ENCODE data around the gene BCL2L12.
A peak's percentile ranks its signal among the peaks of the same experiment; 100 is the strongest.
"Not testable (repeated sequence)": the region's sequence is repeated elsewhere in the genome, so short reads cannot be mapped to it uniquely, and the experiment has no call there.

Gene BCL2L12

GRCh38 chr19:49665351-49666119 lies at the start of gene BCL2L12, which contains the start of gene IRF3:
Gene BCL2L12 (plus strand): TSS chr19:49665933. CDS start chr19:49666693, 760 bp downstream.
Gene IRF3 (minus strand): TSS chr19:49665857. CDS start chr19:49664838, 1,019 bp downstream.
- DNase-seq (ENCODE audit: low read depth): peak; percentile 98

- DNase-seq (ENCODE audit: low read depth): no peak
These were observed 49.2 kb upstream of the BCL2L12 start for GRCh38 chr19:49616532-49616931.

GRCh38 chr19:49616945-49617344 lies 48.8 kb upstream of the BCL2L12 start:
- DNase-seq (ENCODE audit: low read depth): no peak

- not testable (repeated sequence) for DNase-seq (ENCODE audit: low read depth)
These were observed 47.9 kb upstream of the BCL2L12 start for GRCh38 chr19:49617860-49618259.

- no peak for DNase-seq (ENCODE audit: low read depth)
These were observed 40.5 kb upstream of the BCL2L12 start for GRCh38 chr19:49624967-49625910.

GRCh38 chr19:49626226-49626625 lies 39.5 kb upstream of the BCL2L12 start:
- DNase-seq (ENCODE audit: low read depth): no peak

GRCh38 chr19:49629659-49630058 lies 36.1 kb upstream of the BCL2L12 start:
- no peak for DNase-seq (ENCODE audit: low read depth)

- no peak for DNase-seq (ENCODE audit: low read depth)
These were observed 34.6 kb upstream of the BCL2L12 start for GRCh38 chr19:49631014-49631588.

- DNase-seq (ENCODE audit: low read depth): no peak
These were observed 34.0 kb upstream of the BCL2L12 start for GRCh38 chr19:49631610-49632192.

- no peak for DNase-seq (ENCODE audit: low read depth)
These were observed 33.2 kb upstream of the BCL2L12 start for GRCh38 chr19:49632576-49632975.

GRCh38 chr19:49633273-49633672 lies 32.5 kb upstream of the BCL2L12 start:
- DNase-seq (ENCODE audit: low read depth): not testable (repeated sequence)

- DNase-seq (ENCODE audit: low read depth): no peak
These were observed 30.1 kb upstream of the BCL2L12 start for GRCh38 chr19:49635530-49636232.

- no peak for DNase-seq (ENCODE audit: low read depth)
These were observed 29.4 kb upstream of the BCL2L12 start for GRCh38 chr19:49636233-49636932.

GRCh38 chr19:49637821-49638738 lies 27.7 kb upstream of the BCL2L12 start:
- DNase-seq (ENCODE audit: low read depth): no peak

- no peak for DNase-seq (ENCODE audit: low read depth)
These were observed 26.2 kb upstream of the BCL2L12 start for GRCh38 chr19:49639401-49640112.

GRCh38 chr19:49640113-49640898 lies 25.4 kb upstream of the BCL2L12 start, which contains the start of gene RRAS:
Gene RRAS (minus strand): TSS chr19:49640143. CDS start chr19:49640098, 45 bp downstream.
- DNase-seq (ENCODE audit: low read depth): peak; percentile 100

- DNase-seq (ENCODE audit: low read depth): peak; percentile 99
These were observed 23.8 kb upstream of the BCL2L12 start, which contains the start of gene SCAF1 for GRCh38 chr19:49641688-49642491. Gene SCAF1 (plus strand): TSS chr19:49642209. CDS start chr19:49645027, 2,818 bp downstream.

Data from stimulated activated CD4-positive, alpha-beta T cell treated with anti-CD3 and anti-CD28 coated beads, Interleukin-2, amount 100 ng/mL, for 4 hours (primary cell).